HL-60 (cell line): ENCODE data around the gene HPGD.

Experiments
- DNase-seq, 2 experiments: peaks; one replicate each; pipeline ENCODE4 v3.0.0-alpha.2; 2010 to 2020; ENCODE audit warnings: low read depth in 1 of 2, low spot score in 1 of 2
- H3K27ac ChIP-seq: fragments of 250-450 bp; sonication (Bioruptor Pico); replicated peaks from 2 replicates; pipeline ENCODE4 v1.5.1; 2020; ENCODE audit warnings: mild to moderate bottlenecking, moderate library complexity
- H3K27me3 ChIP-seq: fragments of 250-450 bp; sonication (Bioruptor Pico); 2 replicates; pipeline ENCODE4 v1.5.1; 2021; ENCODE audit warnings: mild to moderate bottlenecking, moderate library complexity; ENCODE audit not compliant: insufficient read depth, poor library complexity, severe bottlenecking
- H3K4me3 ChIP-seq: replicated peaks from 2 replicates; pipeline ENCODE4 v1.5.1; 2011; ENCODE audit warnings: mild to moderate bottlenecking, control low read depth, low read length; ENCODE audit not compliant: insufficient read depth
- GABPA ChIP-seq: IDR thresholded peaks from 2 replicates; pipeline ENCODE4 v1.6.1; 2012; ENCODE audit warnings: low read depth
- POLR2AphosphoS5 ChIP-seq: IDR thresholded peaks from 2 replicates; pipeline ENCODE4 v1.6.1; 2012; ENCODE audit warnings: low read depth
- SPI1 ChIP-seq: IDR thresholded peaks from 2 replicates; pipeline ENCODE4 v1.6.1; 2012; ENCODE audit warnings: low read depth, mild to moderate bottlenecking, borderline replicate concordance
- TF ChIP-seq, protein P1 (sequence below): IDR thresholded peaks from 2 replicates; pipeline ENCODE4 v1.6.1; 2012; ENCODE audit warnings: low read depth; ENCODE audit not compliant: insufficient replicate concordance
- TF ChIP-seq, protein P2 (sequence below): IDR thresholded peaks from one replicate; pipeline ENCODE4 v1.5.1; 2011; ENCODE audit warnings: low read length, control low read depth, inconsistent platforms; ENCODE audit not compliant: insufficient read depth

The HPGD gene

DNA sequence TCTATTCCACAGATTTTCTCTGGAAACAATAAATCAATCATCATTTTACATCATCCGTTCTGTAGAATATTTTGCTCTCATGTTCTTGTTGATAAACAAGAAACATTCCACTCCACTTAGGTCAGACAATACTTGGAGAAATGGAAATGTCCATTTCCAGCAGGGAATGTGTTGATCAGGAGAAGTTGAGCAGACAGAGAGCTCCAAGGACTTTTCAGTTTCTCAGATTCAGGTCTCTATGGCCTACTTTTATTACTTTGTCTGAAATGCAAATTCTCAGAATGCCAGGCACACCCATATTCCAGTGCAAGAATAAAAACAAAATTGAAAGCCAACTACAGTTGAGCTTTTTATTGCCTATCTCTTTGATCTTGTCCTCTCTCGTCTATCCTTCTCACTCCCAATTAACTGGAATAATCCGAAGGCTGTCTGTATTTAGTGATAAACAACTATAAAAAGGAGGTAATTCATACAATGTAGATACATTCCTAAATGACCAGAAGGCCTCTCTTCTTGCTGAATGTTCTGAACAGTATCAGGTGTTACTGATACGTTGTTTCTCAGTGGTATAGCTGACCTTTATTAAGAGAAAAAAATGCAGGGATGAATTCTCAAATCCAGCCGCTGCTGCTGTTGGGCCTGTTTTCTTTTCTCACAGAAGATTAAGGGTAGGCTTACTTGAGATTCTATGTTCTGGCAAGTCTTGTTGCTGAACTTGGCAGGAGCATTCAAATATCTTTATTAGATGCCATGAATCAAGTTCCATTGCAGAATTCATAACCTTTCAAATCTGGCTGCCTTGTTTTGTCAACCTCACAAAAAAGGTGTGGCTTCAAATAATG lies 72.1 kb downstream of the HPGD start:
- TF ChIP-seq, protein P1, sequence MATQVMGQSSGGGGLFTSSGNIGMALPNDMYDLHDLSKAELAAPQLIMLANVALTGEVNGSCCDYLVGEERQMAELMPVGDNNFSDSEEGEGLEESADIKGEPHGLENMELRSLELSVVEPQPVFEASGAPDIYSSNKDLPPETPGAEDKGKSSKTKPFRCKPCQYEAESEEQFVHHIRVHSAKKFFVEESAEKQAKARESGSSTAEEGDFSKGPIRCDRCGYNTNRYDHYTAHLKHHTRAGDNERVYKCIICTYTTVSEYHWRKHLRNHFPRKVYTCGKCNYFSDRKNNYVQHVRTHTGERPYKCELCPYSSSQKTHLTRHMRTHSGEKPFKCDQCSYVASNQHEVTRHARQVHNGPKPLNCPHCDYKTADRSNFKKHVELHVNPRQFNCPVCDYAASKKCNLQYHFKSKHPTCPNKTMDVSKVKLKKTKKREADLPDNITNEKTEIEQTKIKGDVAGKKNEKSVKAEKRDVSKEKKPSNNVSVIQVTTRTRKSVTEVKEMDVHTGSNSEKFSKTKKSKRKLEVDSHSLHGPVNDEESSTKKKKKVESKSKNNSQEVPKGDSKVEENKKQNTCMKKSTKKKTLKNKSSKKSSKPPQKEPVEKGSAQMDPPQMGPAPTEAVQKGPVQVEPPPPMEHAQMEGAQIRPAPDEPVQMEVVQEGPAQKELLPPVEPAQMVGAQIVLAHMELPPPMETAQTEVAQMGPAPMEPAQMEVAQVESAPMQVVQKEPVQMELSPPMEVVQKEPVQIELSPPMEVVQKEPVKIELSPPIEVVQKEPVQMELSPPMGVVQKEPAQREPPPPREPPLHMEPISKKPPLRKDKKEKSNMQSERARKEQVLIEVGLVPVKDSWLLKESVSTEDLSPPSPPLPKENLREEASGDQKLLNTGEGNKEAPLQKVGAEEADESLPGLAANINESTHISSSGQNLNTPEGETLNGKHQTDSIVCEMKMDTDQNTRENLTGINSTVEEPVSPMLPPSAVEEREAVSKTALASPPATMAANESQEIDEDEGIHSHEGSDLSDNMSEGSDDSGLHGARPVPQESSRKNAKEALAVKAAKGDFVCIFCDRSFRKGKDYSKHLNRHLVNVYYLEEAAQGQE: no peak
- TF ChIP-seq SPI1: no peak
- TF ChIP-seq, protein P2, sequence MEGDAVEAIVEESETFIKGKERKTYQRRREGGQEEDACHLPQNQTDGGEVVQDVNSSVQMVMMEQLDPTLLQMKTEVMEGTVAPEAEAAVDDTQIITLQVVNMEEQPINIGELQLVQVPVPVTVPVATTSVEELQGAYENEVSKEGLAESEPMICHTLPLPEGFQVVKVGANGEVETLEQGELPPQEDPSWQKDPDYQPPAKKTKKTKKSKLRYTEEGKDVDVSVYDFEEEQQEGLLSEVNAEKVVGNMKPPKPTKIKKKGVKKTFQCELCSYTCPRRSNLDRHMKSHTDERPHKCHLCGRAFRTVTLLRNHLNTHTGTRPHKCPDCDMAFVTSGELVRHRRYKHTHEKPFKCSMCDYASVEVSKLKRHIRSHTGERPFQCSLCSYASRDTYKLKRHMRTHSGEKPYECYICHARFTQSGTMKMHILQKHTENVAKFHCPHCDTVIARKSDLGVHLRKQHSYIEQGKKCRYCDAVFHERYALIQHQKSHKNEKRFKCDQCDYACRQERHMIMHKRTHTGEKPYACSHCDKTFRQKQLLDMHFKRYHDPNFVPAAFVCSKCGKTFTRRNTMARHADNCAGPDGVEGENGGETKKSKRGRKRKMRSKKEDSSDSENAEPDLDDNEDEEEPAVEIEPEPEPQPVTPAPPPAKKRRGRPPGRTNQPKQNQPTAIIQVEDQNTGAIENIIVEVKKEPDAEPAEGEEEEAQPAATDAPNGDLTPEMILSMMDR: no peak

DNA sequence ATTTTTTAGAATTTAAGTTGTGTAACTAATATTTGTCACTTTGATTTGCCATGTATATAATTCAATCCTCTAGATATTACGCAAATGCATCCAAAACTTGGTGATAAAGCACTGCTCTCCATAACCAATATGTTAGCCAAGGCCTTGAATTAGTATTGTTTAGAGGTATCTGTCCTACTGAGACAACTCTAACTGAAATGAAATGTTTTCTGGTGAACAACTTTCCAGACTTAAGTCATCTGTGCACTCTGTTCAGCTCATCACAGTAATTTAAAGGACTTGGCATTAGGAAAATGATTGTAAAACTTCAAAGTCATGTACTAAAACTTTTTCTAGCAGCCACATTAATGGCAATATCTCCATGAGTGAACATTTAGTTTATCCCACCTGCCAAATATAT lies 73.1 kb downstream of the HPGD start:
- DNase-seq: no peak
- TF ChIP-seq SPI1 (no peak), GABPA (no peak), POLR2AphosphoS5 (no peak)
- TF ChIP-seq, protein P2: no peak
- TF ChIP-seq, protein P1: no peak
- Histone ChIP-seq H3K27me3 (no peaks in the 10 kb centered on the region), H3K4me3 (no peak overlapping the region), H3K27ac (no peak overlapping the region)

More for the DNA sequence above, 72.1 kb downstream of the HPGD start:
- Histone ChIP-seq H3K27ac (no peak overlapping the region), H3K27me3 (no peaks in the 10 kb centered on the region), H3K4me3 (no peak overlapping the region)
- DNase-seq: no peak

DNA sequence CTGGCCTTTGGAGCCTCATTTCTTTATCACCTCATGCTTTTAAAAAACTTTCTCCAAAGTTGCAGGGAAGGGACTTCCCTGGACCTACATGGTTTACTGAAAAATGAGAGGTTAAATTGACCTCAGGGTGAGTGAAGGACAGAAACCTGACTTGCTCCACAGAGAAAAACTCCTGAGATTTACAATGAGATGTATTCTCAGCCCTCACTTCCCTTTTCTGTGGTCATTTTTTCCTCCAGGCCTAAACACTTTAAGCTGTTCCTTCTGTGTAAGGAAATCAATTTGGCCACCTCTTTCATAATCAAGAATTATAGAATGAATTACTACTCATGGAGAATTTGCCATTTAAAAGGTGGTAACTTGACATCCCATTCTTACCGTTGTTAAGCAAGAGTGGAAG lies 77.9 kb downstream of the HPGD start:
- peak; percentile 90 for TF ChIP-seq SPI1
- TF ChIP-seq GABPA: no peak
- no peak overlapping the region for H3K27ac ChIP-seq
- no peaks in the 10 kb centered on the region for H3K27me3 ChIP-seq
- H3K4me3 ChIP-seq: no peak overlapping the region
- no peak for DNase-seq
